ENCODE results near the gene COL1A1. TPM values are rescaled to one million over a fixed set of nuclear protein-coding genes. Genes with fewer than 3 reads are reported as not detected.

The COL1A1 gene
- polyA plus RNA-seq, 1 experiment, result 1,356 TPM

DNA sequence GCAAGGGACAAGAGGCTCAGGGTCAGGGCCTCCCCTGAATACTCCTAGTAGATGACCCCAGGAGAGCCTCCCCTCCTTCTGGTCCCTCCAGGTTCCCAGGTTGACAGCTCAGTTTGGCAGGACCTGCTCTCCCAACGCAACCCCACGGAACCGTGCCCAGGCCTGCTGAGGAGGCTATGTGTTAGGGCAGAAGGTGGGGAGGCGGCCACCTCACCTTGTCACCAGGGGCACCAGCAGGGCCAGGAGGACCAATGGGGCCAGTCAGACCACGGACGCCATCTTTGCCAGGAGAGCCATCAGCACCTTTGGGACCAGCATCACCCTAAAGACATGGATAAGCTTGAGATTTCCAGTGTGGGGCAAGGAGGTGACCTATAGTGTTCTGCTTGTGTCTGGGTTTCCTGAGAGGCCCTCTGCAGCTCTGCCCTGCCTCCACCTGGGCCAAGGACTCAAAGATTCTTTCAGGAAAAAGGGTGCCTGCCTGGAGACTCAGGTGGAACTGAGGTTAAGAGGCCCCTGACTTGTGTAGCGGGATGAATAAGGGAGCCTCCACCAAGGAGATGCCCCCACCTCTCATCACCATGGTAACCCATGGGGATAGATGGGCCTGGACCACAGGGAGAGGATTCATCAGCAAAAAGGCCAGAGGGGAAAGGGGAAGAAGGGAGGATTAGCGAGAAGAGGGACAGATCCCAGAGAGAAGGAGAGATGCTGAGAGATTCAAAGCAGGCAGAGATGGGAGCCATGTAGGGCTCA, 10.7 kb downstream of the COL1A1 start:
- Histone ChIP-seq H3K4me3 (ENCODE audit: low read depth, low read length) (no peak overlapping the region), H3K9me3 (ENCODE audit: control insufficient read depth, insufficient read depth, low read length) (no peaks in the 10 kb centered on the region; the same call in 1 of the 2 replicates), H3K27ac (ENCODE audit: low read depth, low read length) (peak overlapping the region; percentile 98), H3K27me3 (ENCODE audit: control insufficient read depth, insufficient read depth, low read length) (no peaks in the 10 kb centered on the region)
- DNase-seq (ENCODE audit: low read depth, low spot score), result no peak
- TF ChIP-seq, protein P1, sequence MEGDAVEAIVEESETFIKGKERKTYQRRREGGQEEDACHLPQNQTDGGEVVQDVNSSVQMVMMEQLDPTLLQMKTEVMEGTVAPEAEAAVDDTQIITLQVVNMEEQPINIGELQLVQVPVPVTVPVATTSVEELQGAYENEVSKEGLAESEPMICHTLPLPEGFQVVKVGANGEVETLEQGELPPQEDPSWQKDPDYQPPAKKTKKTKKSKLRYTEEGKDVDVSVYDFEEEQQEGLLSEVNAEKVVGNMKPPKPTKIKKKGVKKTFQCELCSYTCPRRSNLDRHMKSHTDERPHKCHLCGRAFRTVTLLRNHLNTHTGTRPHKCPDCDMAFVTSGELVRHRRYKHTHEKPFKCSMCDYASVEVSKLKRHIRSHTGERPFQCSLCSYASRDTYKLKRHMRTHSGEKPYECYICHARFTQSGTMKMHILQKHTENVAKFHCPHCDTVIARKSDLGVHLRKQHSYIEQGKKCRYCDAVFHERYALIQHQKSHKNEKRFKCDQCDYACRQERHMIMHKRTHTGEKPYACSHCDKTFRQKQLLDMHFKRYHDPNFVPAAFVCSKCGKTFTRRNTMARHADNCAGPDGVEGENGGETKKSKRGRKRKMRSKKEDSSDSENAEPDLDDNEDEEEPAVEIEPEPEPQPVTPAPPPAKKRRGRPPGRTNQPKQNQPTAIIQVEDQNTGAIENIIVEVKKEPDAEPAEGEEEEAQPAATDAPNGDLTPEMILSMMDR (IDR thresholded peaks at IDR 0.05; ENCODE audit: low read depth, low read length), result no peak
- POLR2A ChIA-PET, result interaction anchor here (0.5 to 13.2 kb wide), 16 partner anchors 9 to 99 kb away, joined by 3 to 284 read pairs (median 6); partner anchors contain the start of gene COL1A1
- CTCF ChIA-PET, result interaction anchor here (1.5 kb wide), 1 partner anchor 21 kb away, joined by 3 read pairs; no protein-coding TSS in a partner anchor

DNA sequence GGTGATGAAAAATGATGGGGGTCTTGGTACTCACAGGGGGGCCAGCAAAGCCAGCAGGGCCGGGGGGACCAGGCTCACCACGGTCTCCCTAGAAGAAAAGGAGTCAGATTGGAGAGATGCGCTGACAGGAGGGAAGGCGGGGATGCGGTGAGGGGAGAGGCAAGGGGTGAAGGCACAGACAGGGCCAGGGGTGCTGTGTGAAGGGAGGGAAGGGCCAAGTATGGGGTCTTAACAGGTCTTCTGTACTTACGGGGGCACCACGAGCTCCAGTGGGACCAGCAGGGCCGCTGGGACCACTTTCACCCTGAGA, 11.2 kb downstream of the COL1A1 start:
- H3K27ac ChIP-seq (ENCODE audit: low read depth, low read length), result peak overlapping the region; percentile 98
- POLR2A ChIA-PET, result interaction anchor here (0.7 to 13.2 kb wide), 14 partner anchors 9 to 100 kb away, joined by 3 to 284 read pairs (median 6); partner anchors contain the start of gene COL1A1
- CTCF ChIA-PET, result no interaction called here
- no peaks in the 10 kb centered on the region; the same call in 1 of the 2 replicates for H3K9me3 ChIP-seq (ENCODE audit: control insufficient read depth, insufficient read depth, low read length)
- no peak for DNase-seq (ENCODE audit: low read depth, low spot score)
- TF ChIP-seq, protein P1 (IDR thresholded peaks at IDR 0.05; ENCODE audit: low read depth, low read length), result no peak
- 0 out of 2 replicates have a peak overlapping the region, but pooled peaks have one; percentile 7 for H3K4me3 ChIP-seq (ENCODE audit: low read depth, low read length)
- H3K27me3 ChIP-seq (ENCODE audit: control insufficient read depth, insufficient read depth, low read length), result no peaks in the 10 kb centered on the region

DNA sequence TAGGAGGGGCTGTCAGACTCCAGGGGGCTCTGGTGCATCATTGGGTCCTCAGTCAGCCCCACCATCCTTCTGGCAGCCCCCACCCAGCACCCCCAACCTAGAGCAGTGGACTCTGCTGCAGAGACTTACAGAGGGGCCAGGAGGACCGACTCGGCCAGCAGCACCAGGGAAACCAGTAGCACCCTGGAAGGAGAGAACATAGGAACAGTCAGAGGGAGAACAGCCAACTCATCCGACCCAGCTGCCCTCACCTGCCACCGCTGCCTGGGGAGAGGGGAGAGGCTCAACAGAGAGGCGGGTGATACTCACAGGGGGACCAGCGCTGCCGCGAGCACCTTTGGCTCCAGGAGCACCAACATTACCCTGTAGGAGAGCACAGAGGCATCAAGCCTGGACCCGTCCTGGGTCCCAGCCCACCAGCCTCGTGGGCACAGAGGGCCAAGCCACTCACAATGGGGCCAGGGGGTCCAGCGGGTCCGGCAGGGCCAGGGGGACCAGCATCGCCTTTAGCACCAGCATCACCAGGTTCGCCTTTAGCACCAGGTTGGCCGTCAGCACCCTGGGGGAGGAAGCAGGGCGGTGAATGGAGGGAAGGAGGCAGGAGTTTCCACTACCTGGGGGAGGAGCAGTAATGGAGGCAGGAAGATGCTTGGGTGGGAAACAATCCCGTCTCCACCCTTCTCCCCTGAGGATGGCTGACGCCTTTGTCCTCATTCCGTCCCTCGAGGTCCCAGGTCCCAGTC, 11.7 kb downstream of the COL1A1 start:
- no peak for DNase-seq (ENCODE audit: low read depth, low spot score)
- CTCF ChIA-PET, result no interaction called here
- TF ChIP-seq, protein P1 (IDR thresholded peaks at IDR 0.05; ENCODE audit: low read depth, low read length), result no peak
- H3K27ac ChIP-seq (ENCODE audit: low read depth, low read length), result peak overlapping the region; percentile 98
- 0 out of 2 replicates have a peak overlapping the region, but pooled peaks have one; percentile 7 for H3K4me3 ChIP-seq (ENCODE audit: low read depth, low read length)
- POLR2A ChIA-PET, result interaction anchor here (1.0 to 13.2 kb wide), 13 partner anchors 8 to 101 kb away, joined by 3 to 284 read pairs (median 21); partner anchors contain the start of gene COL1A1
- no peaks in the 10 kb centered on the region; the same call in 1 of the 2 replicates for H3K9me3 ChIP-seq (ENCODE audit: control insufficient read depth, insufficient read depth, low read length)
- no peaks in the 10 kb centered on the region for H3K27me3 ChIP-seq (ENCODE audit: control insufficient read depth, insufficient read depth, low read length)

DNA sequence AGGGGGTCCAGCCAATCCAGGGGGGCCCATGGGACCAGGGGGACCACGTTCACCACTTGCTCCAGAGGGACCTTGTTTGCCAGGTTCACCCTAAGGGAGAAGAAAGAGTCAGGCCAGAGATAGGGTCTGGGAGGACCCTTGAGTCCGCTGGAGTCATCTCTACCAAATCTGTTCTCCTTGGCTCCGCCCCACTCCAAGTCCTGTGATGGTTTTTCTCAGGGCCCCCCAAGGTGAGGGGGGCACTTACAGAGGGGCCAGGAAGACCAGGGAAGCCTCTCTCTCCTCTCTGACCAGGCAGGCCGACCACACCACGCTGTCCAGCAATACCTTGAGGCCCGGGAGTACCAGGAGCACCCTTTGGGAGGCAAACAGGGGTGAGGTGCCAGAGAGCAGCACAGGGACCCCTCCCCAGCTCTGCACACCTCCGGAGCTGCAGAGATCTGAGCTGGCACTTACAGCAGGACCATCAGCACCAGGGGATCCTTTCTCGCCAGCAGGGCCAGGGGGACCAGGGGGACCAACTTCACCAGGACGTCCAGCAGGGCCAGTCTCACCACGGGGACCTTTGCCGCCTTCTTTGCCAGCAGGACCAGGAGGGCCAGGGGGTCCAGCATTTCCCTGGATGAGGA, 12.4 kb downstream of the COL1A1 start:
- POLR2A ChIA-PET, result interaction anchor here (1.0 to 13.2 kb wide), 9 partner anchors 8 to 102 kb away, joined by 3 to 284 read pairs (median 33); partner anchors contain the start of gene COL1A1
- no peak overlapping the region for H3K4me3 ChIP-seq (ENCODE audit: low read depth, low read length)

More for the DNA sequence above, 12.4 kb downstream of the COL1A1 start:
- Histone ChIP-seq H3K27ac (ENCODE audit: low read depth, low read length) (peak overlapping the region; percentile 98), H3K9me3 (ENCODE audit: control insufficient read depth, insufficient read depth, low read length) (no peaks in the 10 kb centered on the region; the same call in 1 of the 2 replicates), H3K27me3 (ENCODE audit: control insufficient read depth, insufficient read depth, low read length) (no peaks in the 10 kb centered on the region)
- no peak for DNase-seq (ENCODE audit: low read depth, low spot score)
- TF ChIP-seq, protein P1 (IDR thresholded peaks at IDR 0.05; ENCODE audit: low read depth, low read length), result no peak
- CTCF ChIA-PET, result no interaction called here

Data from AG04450 (cell line).